GM23338 (cell line): Measurements from ENCODE around the gene MRNIP. TPM values are rescaled to one million over a fixed set of nuclear protein-coding genes. Genes with fewer than 3 reads are reported as not detected.
"Not testable (repeated sequence)": the region's sequence is repeated elsewhere in the genome, so short reads cannot be mapped to it uniquely, and the experiment has no call there.

Experiments
- ATAC-seq: fragments of 200-7000 bp; cut with Tn5 transposase; 3 replicates; pipeline ENCODE4 v1.9.1; 2020
- DNase-seq: peaks from one replicate; pipeline ENCODE4 v3.0.0-alpha.2; 2015; ENCODE audit warnings: low spot score
- H2AFZ ChIP-seq: fragments of 200-600 bp; sonication (generic); 2 replicates; pipeline ENCODE4 v1.8.0; 2016; ENCODE audit warnings: antibody characterized with exemption, mild to moderate bottlenecking, moderate library complexity
- H3F3A ChIP-seq: fragments of 200-600 bp; sonication (generic); replicated peaks from 2 replicates; pipeline ENCODE4 v1.8.0; 2017; ENCODE audit warnings: antibody characterized with exemption, mixed run types, low read depth
- H3K27ac ChIP-seq: fragments of 200-600 bp; sonication (generic); 2 replicates; pipeline ENCODE4 v1.6.1; 2016; ENCODE audit warnings: low read depth
- H3K27me3 ChIP-seq: fragments of 200-600 bp; sonication (generic); 2 replicates; pipeline ENCODE4 v1.8.0; 2016; ENCODE audit warnings: mild to moderate bottlenecking, mixed run types, moderate library complexity; ENCODE audit not compliant: insufficient read depth
- H3K36me3 ChIP-seq: fragments of 200-600 bp; sonication (generic); 2 replicates; pipeline ENCODE4 v1.8.0; 2016; ENCODE audit warnings: mild to moderate bottlenecking; ENCODE audit not compliant: insufficient read depth
- H3K4me1 ChIP-seq: fragments of 200-600 bp; sonication (generic); 2 replicates; pipeline ENCODE4 v1.8.0; 2016; ENCODE audit warnings: mild to moderate bottlenecking, moderate library complexity; ENCODE audit not compliant: insufficient read depth
- H3K4me2 ChIP-seq: fragments of 200-600 bp; sonication (generic); 2 replicates; pipeline ENCODE4 v1.7.1; 2017; ENCODE audit warnings: mixed run types
- H3K4me3 ChIP-seq: fragments of 200-600 bp; sonication (generic); 2 replicates; pipeline ENCODE4 v1.6.1; 2016; ENCODE audit warnings: mixed run types
- H3K79me2 ChIP-seq: fragments of 200-600 bp; sonication (generic); replicated peaks from 2 replicates; pipeline ENCODE4 v1.8.0; 2017; ENCODE audit warnings: mild to moderate bottlenecking; ENCODE audit not compliant: insufficient read depth
- H3K9me2 ChIP-seq: fragments of 200-600 bp; sonication (generic); 2 replicates; pipeline ENCODE4 v1.8.0; 2017; ENCODE audit not compliant: insufficient read depth
- H4K20me1 ChIP-seq: fragments of 200-600 bp; sonication (generic); replicated peaks from 2 replicates; pipeline ENCODE4 v1.8.0; 2017; ENCODE audit warnings: mild to moderate bottlenecking; ENCODE audit not compliant: insufficient read depth
- H3K27ac Mint-ChIP-seq: 2 replicates; pipeline ENCODE4 v1.8.0; 2020; ENCODE audit warnings: inconsistent platforms, mild to moderate bottlenecking, moderate library complexity, mixed read lengths
- H3K27me3 Mint-ChIP-seq: 3 replicates; pipeline ENCODE4 v1.8.0; 2022; ENCODE audit warnings: low read depth, mild to moderate bottlenecking, moderate library complexity, mixed read lengths, inconsistent platforms; ENCODE audit not compliant: insufficient read depth, poor library complexity
- H3K36me3 Mint-ChIP-seq: 3 replicates; pipeline ENCODE4 v1.8.0; 2021; ENCODE audit warnings: low read depth, mild to moderate bottlenecking, inconsistent platforms, moderate library complexity, mixed read lengths
- H3K4me1 Mint-ChIP-seq: 3 replicates; pipeline ENCODE4 v1.8.0; 2020; ENCODE audit warnings: mild to moderate bottlenecking, inconsistent platforms, mixed read lengths
- H3K4me3 Mint-ChIP-seq: 3 replicates; pipeline ENCODE4 v1.8.0; 2021; ENCODE audit warnings: moderate library complexity, mild to moderate bottlenecking, inconsistent platforms, mixed read lengths
- H3K9me3 Mint-ChIP-seq: 3 replicates; pipeline ENCODE4 v1.8.0; 2020; ENCODE audit warnings: moderate library complexity, mild to moderate bottlenecking, inconsistent platforms, mixed read lengths
- CTCF ChIP-seq, 2 experiments: fragments of 200-600 bp in 1 of 2; sonication (generic) in 1 of 2; conservative IDR thresholded peaks; 2 replicates each; pipeline versions ENCODE4 v1.5.1 to v1.6.1; 2016 to 2017; ENCODE audit warnings: antibody characterized with exemption in 2 of 2, low read depth in 2 of 2, mild to moderate bottlenecking in 2 of 2, moderate library complexity in 1 of 2
- EZH2phosphoT487 ChIP-seq: fragments of 200-600 bp; sonication (generic); IDR thresholded peaks from one replicate; pipeline ENCODE4 v1.8.1; 2018; ENCODE audit warnings: antibody characterized with exemption; ENCODE audit not compliant: unreplicated experiment
- POLR2AphosphoS5 ChIP-seq: IDR thresholded peaks from 2 replicates; pipeline ENCODE4 v1.6.1; 2016; ENCODE audit warnings: antibody characterized with exemption, low read depth
- STAT1 ChIP-seq: IDR thresholded peaks from one replicate; pipeline ENCODE4 v1.6.1; 2016; ENCODE audit warnings: antibody characterized with exemption; ENCODE audit not compliant: unreplicated experiment
- ZNF114 ChIP-seq: fragments of 250-450 bp; sonication (Bioruptor Pico); IDR thresholded peaks from 2 replicates; pipeline ENCODE4 v1.5.0; 2020; ENCODE audit warnings: mild to moderate bottlenecking, moderate library complexity
- ZNF331 ChIP-seq: fragments of 250-450 bp; sonication (Bioruptor Pico); IDR thresholded peaks from 2 replicates; pipeline ENCODE4 v1.5.0; 2020; ENCODE audit warnings: low read depth, mild to moderate bottlenecking, moderate library complexity
- polyA plus RNA-seq: library from polyadenylated mRNA; unstranded; fragments of >200 nt; fragmentation: Nextera tagmentation; extraction: Ambion mirVana; gene quantifications from 2 replicates; pipeline ENCODE4 v1.2.1, GENCODE V29; 2016
- total RNA-seq: library from RNA; depleted of rRNA; stranded (reverse); fragments of >200 nt; shearing (Covaris generic); gene quantifications from 2 replicates; pipeline ENCODE4 v1.2.3, GENCODE V29; 2014
- TF ChIP-seq, protein P1 (sequence below): IDR thresholded peaks from one replicate; pipeline ENCODE4 v1.6.1; 2018; ENCODE audit warnings: antibody characterized with exemption; ENCODE audit not compliant: unreplicated experiment
- TF ChIP-seq, protein P2 (sequence below): fragments of 250-450 bp; sonication (Bioruptor Pico); IDR thresholded peaks from 2 replicates; pipeline ENCODE4 v1.5.0; 2020; ENCODE audit warnings: mild to moderate bottlenecking, moderate library complexity
- TF ChIP-seq, protein P3 (sequence below): IDR thresholded peaks from 2 replicates; pipeline ENCODE4 v1.6.1; 2016; ENCODE audit warnings: antibody characterized with exemption

Gene MRNIP
- total and polyA plus RNA-seq, 2 experiments from 2014 or later, result 18.2 to 34.4 TPM

GRCh38 chr5:179791881-179792611, 66.6 kb downstream of the MRNIP start:
- Histone ChIP-seq H3K27ac (no peak overlapping the region), H3K27me3 (no peaks in the 10 kb centered on the region), H3K4me3 (no peak overlapping the region), H2AFZ (no peak overlapping the region), H3K9me2 (no peaks in the 10 kb centered on the region), H3K4me1 (peaks cover 11% of the 10 kb centered on the region; the same call in 1 of the 2 replicates), H3K36me3 (no peaks in the 10 kb centered on the region), H3F3A (peaks cover 6% of the 10 kb centered on the region), H3K79me2 (no peaks in the 10 kb centered on the region), H4K20me1 (no peaks in the 10 kb centered on the region), H3K4me2 (no peak overlapping the region)
- Mint-ChIP-seq H3K27me3 (peaks cover 12% of the 10 kb centered on the region), H3K9me3 (peaks cover 6% of the 10 kb centered on the region; the same call in 2 of the 3 replicates), H3K27ac (no peak overlapping the region), H3K36me3 (peaks cover 9% of the 10 kb centered on the region), H3K4me3 (no peak overlapping the region), H3K4me1 (peaks cover 13% of the 10 kb centered on the region; the same call in 2 of the 3 replicates)
- TF ChIP-seq POLR2AphosphoS5 (no peak), CTCF (conservative IDR thresholded peaks at IDR 0.05; ENCODE audit: low read depth in 2 of 2) (no peak), ZNF114 (CRISPR knock-in tag) (no peak), STAT1 (no peak), EZH2phosphoT487 (no peak), ZNF331 (no peak)
- TF ChIP-seq, protein P1, sequence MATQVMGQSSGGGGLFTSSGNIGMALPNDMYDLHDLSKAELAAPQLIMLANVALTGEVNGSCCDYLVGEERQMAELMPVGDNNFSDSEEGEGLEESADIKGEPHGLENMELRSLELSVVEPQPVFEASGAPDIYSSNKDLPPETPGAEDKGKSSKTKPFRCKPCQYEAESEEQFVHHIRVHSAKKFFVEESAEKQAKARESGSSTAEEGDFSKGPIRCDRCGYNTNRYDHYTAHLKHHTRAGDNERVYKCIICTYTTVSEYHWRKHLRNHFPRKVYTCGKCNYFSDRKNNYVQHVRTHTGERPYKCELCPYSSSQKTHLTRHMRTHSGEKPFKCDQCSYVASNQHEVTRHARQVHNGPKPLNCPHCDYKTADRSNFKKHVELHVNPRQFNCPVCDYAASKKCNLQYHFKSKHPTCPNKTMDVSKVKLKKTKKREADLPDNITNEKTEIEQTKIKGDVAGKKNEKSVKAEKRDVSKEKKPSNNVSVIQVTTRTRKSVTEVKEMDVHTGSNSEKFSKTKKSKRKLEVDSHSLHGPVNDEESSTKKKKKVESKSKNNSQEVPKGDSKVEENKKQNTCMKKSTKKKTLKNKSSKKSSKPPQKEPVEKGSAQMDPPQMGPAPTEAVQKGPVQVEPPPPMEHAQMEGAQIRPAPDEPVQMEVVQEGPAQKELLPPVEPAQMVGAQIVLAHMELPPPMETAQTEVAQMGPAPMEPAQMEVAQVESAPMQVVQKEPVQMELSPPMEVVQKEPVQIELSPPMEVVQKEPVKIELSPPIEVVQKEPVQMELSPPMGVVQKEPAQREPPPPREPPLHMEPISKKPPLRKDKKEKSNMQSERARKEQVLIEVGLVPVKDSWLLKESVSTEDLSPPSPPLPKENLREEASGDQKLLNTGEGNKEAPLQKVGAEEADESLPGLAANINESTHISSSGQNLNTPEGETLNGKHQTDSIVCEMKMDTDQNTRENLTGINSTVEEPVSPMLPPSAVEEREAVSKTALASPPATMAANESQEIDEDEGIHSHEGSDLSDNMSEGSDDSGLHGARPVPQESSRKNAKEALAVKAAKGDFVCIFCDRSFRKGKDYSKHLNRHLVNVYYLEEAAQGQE, result no peak
- TF ChIP-seq, protein P2, sequence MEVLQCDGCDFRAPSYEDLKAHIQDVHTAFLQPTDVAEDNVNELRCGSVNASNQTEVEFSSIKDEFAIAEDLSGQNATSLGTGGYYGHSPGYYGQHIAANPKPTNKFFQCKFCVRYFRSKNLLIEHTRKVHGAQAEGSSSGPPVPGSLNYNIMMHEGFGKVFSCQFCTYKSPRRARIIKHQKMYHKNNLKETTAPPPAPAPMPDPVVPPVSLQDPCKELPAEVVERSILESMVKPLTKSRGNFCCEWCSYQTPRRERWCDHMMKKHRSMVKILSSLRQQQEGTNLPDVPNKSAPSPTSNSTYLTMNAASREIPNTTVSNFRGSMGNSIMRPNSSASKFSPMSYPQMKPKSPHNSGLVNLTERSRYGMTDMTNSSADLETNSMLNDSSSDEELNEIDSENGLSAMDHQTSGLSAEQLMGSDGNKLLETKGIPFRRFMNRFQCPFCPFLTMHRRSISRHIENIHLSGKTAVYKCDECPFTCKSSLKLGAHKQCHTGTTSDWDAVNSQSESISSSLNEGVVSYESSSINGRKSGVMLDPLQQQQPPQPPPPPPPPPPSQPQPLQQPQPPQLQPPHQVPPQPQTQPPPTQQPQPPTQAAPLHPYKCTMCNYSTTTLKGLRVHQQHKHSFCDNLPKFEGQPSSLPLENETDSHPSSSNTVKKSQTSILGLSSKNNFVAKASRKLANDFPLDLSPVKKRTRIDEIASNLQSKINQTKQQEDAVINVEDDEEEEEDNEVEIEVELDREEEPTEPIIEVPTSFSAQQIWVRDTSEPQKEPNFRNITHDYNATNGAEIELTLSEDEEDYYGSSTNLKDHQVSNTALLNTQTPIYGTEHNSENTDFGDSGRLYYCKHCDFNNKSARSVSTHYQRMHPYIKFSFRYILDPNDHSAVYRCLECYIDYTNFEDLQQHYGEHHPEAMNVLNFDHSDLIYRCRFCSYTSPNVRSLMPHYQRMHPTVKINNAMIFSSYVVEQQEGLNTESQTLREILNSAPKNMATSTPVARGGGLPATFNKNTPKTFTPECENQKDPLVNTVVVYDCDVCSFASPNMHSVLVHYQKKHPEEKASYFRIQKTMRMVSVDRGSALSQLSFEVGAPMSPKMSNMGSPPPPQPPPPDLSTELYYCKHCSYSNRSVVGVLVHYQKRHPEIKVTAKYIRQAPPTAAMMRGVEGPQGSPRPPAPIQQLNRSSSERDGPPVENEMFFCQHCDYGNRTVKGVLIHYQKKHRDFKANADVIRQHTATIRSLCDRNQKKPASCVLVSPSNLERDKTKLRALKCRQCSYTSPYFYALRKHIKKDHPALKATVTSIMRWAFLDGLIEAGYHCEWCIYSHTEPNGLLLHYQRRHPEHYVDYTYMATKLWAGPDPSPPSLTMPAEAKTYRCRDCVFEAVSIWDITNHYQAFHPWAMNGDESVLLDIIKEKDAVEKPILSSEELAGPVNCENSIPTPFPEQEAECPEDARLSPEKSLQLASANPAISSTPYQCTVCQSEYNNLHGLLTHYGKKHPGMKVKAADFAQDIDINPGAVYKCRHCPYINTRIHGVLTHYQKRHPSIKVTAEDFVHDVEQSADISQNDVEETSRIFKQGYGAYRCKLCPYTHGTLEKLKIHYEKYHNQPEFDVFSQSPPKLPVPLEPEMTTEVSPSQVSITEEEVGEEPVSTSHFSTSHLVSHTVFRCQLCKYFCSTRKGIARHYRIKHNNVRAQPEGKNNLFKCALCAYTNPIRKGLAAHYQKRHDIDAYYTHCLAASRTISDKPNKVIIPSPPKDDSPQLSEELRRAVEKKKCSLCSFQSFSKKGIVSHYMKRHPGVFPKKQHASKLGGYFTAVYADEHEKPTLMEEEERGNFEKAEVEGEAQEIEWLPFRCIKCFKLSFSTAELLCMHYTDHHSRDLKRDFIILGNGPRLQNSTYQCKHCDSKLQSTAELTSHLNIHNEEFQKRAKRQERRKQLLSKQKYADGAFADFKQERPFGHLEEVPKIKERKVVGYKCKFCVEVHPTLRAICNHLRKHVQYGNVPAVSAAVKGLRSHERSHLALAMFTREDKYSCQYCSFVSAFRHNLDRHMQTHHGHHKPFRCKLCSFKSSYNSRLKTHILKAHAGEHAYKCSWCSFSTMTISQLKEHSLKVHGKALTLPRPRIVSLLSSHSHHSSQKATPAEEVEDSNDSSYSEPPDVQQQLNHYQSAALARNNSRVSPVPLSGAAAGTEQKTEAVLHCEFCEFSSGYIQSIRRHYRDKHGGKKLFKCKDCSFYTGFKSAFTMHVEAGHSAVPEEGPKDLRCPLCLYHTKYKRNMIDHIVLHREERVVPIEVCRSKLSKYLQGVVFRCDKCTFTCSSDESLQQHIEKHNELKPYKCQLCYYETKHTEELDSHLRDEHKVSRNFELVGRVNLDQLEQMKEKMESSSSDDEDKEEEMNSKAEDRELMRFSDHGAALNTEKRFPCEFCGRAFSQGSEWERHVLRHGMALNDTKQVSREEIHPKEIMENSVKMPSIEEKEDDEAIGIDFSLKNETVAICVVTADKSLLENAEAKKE (CRISPR knock-in tag), result no peak
- TF ChIP-seq, protein P3, sequence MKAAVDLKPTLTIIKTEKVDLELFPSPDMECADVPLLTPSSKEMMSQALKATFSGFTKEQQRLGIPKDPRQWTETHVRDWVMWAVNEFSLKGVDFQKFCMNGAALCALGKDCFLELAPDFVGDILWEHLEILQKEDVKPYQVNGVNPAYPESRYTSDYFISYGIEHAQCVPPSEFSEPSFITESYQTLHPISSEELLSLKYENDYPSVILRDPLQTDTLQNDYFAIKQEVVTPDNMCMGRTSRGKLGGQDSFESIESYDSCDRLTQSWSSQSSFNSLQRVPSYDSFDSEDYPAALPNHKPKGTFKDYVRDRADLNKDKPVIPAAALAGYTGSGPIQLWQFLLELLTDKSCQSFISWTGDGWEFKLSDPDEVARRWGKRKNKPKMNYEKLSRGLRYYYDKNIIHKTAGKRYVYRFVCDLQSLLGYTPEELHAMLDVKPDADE, result no peak
- DNase-seq (no peak), ATAC-seq (no peak)

- not testable (repeated sequence) for H3K27me3 ChIP-seq, H3K9me2 ChIP-seq, DNase-seq, H3K27ac ChIP-seq, H3K4me1 Mint-ChIP-seq, H3K9me3 Mint-ChIP-seq, H3K4me1 ChIP-seq, H3F3A ChIP-seq, H3K4me3 Mint-ChIP-seq, H3K4me3 ChIP-seq, ATAC-seq, H3K36me3 Mint-ChIP-seq, H4K20me1 ChIP-seq, H3K27me3 Mint-ChIP-seq, H3K27ac Mint-ChIP-seq, H2AFZ ChIP-seq, H3K36me3 ChIP-seq, H3K4me2 ChIP-seq, H3K79me2 ChIP-seq
Measured at GRCh38 chr5:179789278-179789677, 69.3 kb downstream of the MRNIP start.
